ENCODE results near the gene SEMA6A.

Gene SEMA6A

DNA sequence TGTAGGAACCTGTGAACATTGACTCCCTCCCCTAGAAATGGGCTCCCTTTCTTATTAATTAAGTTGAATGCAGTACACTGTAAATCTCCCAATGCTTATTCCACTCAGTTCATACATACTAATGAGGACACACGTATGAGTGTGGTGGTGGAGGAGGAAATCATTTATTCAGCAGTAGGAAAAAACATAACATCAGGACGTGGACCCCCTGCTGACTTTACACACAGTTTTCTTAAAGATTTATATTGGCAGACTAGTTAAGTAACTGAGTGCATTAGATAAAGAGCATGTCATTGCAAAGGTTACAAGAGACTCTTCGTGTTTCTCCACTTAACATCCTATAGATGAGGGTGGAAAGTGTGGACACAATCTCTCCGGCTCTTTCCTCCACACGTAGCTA, 37.8 kb upstream of the SEMA6A start:
- TF ChIP-seq, protein P1, sequence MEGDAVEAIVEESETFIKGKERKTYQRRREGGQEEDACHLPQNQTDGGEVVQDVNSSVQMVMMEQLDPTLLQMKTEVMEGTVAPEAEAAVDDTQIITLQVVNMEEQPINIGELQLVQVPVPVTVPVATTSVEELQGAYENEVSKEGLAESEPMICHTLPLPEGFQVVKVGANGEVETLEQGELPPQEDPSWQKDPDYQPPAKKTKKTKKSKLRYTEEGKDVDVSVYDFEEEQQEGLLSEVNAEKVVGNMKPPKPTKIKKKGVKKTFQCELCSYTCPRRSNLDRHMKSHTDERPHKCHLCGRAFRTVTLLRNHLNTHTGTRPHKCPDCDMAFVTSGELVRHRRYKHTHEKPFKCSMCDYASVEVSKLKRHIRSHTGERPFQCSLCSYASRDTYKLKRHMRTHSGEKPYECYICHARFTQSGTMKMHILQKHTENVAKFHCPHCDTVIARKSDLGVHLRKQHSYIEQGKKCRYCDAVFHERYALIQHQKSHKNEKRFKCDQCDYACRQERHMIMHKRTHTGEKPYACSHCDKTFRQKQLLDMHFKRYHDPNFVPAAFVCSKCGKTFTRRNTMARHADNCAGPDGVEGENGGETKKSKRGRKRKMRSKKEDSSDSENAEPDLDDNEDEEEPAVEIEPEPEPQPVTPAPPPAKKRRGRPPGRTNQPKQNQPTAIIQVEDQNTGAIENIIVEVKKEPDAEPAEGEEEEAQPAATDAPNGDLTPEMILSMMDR (IDR thresholded peaks at IDR 0.05; ENCODE audit: low read length, missing control alignments) = no peak
- no peak overlapping the region for H3K4me3 ChIP-seq (replicated peaks; ENCODE audit: low read depth, low read length)
- no peak for DNase-seq (ENCODE audit: low read depth)

DNA sequence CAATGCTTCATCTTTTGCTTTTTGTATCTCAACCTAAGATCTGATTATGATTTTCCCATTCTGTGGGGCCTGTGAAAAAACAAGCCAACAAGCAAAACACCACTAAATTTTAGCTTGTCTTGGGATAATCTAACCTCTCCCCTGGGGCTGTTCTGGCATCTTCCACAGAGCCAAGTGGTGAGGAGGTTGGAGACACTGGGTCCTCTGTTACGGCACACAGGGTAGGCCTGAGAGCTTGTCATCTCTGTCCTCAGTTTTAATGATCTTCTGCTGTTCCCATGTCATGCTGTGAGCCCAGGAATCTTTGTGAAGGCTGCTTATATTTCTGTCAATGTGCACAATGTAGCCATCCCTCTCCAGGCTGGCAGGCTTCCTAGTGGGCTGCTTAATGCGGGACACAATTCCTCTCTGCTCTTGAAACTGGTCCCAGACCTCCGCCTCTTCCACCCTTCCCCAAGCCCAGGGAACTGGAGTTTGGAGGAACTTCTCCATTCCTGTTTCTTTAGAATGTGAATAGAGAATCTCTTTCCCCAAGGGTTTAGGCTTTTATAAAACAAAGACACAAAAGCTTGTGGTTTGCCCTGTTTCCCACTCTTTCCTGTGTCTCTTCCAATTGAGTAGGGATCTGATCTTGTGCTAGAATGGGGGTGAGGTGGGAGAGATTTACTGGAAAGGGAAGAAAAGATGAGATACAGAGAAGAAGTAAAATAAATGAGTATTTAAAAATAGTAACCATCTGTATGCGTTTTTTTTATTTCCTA, 30.9 kb upstream of the SEMA6A start:
- DNase-seq (ENCODE audit: low read depth) = no peak

DNA sequence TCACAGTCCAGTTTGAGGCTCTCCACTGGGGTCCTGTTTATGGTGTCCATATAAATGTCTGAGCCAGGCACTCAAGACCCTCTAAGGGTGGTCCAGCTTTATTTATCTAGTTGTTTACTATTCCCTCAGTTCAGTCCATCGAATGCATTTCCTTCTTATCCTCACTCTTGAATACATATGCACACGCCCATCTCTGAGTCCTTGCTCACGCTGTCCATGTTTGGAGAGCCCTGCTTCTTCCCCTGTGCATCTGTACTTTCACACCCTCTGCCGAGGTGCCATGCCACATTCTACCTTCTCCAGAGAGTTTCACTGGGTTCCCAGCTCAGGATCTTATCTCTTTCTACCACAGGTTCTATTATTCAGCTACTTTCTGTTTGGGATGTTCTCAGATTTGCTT, 30.2 kb upstream of the SEMA6A start:
- TF ChIP-seq, protein P1 (IDR thresholded peaks at IDR 0.05; ENCODE audit: low read length, missing control alignments) = no peak
- DNase-seq (ENCODE audit: low read depth) = no peak

More for the DNA sequence above, 30.9 kb upstream of the SEMA6A start:
- TF ChIP-seq, protein P1 (IDR thresholded peaks at IDR 0.05; ENCODE audit: low read length, missing control alignments) = no peak
- H3K4me3 ChIP-seq (replicated peaks; ENCODE audit: low read depth, low read length) = no peak overlapping the region

DNA sequence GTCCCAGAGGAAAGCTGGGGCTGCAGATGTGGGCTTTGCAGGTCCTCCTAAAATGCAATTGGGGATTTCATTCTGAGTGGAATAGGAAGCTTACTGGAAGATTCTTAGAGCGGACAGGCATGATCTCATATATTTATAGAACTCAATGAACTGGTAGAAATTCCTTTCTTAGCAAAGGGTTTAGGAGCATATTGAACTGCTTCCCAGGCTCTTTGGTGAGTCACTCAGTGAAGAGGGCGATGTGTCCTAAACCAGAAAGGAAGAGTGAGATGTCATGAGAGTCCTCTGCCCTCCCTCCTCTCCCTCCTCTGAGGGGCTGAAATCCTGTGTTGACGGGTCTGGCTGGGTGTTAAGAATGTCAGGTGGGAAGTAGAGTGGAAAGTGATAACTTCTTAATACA, 26.3 kb upstream of the SEMA6A start:
- no peak overlapping the region for H3K4me3 ChIP-seq (replicated peaks; ENCODE audit: low read depth, low read length)
- DNase-seq (ENCODE audit: low read depth) = peak; percentile 9
- TF ChIP-seq, protein P1 (IDR thresholded peaks at IDR 0.05; ENCODE audit: low read length, missing control alignments) = no peak

More for the DNA sequence above, 30.2 kb upstream of the SEMA6A start:
- H3K4me3 ChIP-seq (replicated peaks; ENCODE audit: low read depth, low read length) = no peak overlapping the region

DNA sequence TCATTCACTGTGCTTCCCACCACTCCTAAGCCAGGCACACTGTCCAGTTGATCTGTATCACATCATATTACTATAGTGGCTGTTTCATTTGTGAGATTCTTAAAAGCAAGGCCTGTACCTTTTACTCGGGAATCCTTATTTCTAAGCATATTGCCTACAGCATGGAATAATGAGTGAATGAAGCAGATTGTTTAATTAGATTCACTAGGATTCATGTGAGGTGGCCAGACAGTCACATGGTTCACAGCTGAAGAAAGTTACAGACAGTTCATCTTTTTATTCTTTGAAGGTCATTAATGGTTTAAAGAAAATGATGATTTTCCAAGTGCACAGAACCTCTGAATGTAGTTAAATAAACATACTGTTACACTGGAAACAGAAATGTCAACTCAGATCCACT, 24.3 kb upstream of the SEMA6A start:
- DNase-seq (ENCODE audit: low read depth) = no peak
- no peak overlapping the region for H3K4me3 ChIP-seq (replicated peaks; ENCODE audit: low read depth, low read length)
- TF ChIP-seq, protein P1 (IDR thresholded peaks at IDR 0.05; ENCODE audit: low read length, missing control alignments) = no peak

DNA sequence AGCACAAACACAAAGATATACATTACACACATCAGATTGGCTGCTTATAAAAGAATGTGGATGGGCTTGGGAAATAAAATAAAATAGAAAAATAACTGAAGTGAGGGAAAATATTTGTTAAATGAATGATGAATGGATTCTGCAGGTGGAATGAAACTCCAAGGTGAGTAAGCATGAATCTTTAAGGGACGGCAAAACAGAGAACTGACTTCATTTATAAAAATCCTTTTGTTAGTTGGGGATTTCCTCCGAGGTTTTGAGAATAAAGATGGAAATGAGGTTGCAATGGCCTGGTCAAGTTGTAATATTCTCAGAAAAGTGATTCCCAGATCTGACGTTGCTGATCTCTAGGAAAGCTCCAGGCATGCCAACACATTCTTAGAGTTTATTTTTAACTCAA, 20.9 kb upstream of the SEMA6A start:
- DNase-seq (ENCODE audit: low read depth) = no peak
- TF ChIP-seq, protein P1 (IDR thresholded peaks at IDR 0.05; ENCODE audit: low read length, missing control alignments) = no peak
- no peak overlapping the region for H3K4me3 ChIP-seq (replicated peaks; ENCODE audit: low read depth, low read length)

DNA sequence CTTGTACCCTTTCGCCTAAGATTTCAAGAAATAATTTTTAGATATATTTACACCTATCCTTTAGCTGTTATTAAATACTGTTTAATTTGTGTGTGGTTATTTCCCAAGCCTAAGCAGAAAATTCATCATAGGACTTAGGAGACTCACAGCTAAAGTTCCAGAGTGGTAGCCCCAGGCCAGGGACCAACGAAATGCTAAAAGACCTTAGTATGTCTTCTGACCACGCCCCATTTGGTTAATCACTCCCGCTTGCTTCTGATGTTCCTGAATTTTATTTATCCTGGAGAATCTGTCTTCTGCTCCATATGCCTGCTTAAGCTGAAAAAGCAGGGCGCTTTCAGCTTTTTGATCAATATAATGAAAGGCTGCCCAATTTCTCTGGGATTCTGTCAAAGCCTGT, 18.7 kb upstream of the SEMA6A start:
- TF ChIP-seq, protein P1 (IDR thresholded peaks at IDR 0.05; ENCODE audit: low read length, missing control alignments) = no peak
- no peak for DNase-seq (ENCODE audit: low read depth)

More for the DNA sequence above, 18.7 kb upstream of the SEMA6A start:
- no peak overlapping the region for H3K4me3 ChIP-seq (replicated peaks; ENCODE audit: low read depth, low read length)
